ENCODE data around the gene GPR161. TPM values are rescaled to one million over a fixed set of nuclear protein-coding genes. Genes with fewer than 3 reads are reported as not detected.

Gene GPR161
- total and polyA plus RNA-seq, 12 donors = 0.93 to 3.3 (median 2.3) TPM

- no peak overlapping the region for H3K4me3 ChIP-seq
- peaks cover 0 to 25% (median 0%) of the 10 kb centered on the region in 9 donors for H3K36me3 ChIP-seq
- peaks cover 2 to 49% (median 22%) of the 10 kb centered on the region in 9 donors for H3K4me1 ChIP-seq
- no peaks in the 10 kb centered on the region for H3K9me3 ChIP-seq
- DNase-seq (no peak), ATAC-seq (no peak)
- whole genome bisulfite sequencing, 2 donors = 84 to 86% methylated on average over 2 of the region's 2 CpGs
- H3K27me3 ChIP-seq = no peaks in the 10 kb centered on the region
- intact Hi-C loops (cut with DNase I) = loop anchor here in 5 of 10 donors (5.0 to 10.0 kb wide), 6 partner anchors 36 to 372 kb away; partner anchors contain the start of genes DCAF6 (in 2 of the 5), MPC2 (in 2 of the 5) and MPZL1 (in 2 of the 5)
- H3K27ac ChIP-seq = peak overlapping the region in 4 of 10 donors; percentile 27 to 52 (median 35)
- TF ChIP-seq, protein P1, sequence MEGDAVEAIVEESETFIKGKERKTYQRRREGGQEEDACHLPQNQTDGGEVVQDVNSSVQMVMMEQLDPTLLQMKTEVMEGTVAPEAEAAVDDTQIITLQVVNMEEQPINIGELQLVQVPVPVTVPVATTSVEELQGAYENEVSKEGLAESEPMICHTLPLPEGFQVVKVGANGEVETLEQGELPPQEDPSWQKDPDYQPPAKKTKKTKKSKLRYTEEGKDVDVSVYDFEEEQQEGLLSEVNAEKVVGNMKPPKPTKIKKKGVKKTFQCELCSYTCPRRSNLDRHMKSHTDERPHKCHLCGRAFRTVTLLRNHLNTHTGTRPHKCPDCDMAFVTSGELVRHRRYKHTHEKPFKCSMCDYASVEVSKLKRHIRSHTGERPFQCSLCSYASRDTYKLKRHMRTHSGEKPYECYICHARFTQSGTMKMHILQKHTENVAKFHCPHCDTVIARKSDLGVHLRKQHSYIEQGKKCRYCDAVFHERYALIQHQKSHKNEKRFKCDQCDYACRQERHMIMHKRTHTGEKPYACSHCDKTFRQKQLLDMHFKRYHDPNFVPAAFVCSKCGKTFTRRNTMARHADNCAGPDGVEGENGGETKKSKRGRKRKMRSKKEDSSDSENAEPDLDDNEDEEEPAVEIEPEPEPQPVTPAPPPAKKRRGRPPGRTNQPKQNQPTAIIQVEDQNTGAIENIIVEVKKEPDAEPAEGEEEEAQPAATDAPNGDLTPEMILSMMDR (IDR thresholded peaks at IDR 0.05) = no peak
Measured at GRCh38 chr1:168086438-168086837, 50.3 kb downstream of the GPR161 start.

DNA sequence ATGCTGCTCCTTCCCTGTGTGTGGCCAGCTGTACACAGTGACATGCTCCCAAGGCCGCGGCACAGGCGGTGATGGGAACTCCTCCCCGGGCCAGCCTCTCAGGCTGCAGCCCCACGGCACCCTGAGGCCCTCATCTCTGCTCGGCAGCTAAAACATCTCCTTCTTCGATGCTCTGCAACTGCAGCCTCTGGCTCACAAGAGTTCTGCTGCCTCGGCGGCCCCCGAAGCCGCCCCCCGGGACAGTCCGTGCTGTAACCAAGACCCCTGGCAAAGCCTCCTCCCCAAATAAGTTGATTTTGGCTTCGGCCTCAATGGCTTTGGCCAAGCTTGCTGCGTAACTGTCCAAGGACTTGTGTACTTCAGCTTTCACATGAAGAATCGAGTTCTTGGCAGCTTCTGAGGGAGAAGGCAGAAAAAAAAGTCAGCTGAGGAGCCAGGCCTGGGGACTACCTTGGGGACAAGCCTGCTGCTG, 51.3 kb downstream of the GPR161 start:
- intact Hi-C loops (cut with DNase I) = loop anchor here in 5 of 10 donors (2.0 to 10.0 kb wide), 7 partner anchors 37 to 371 kb away; partner anchors contain the start of genes DCAF6 (in 2 of the 5), MPC2 (in 2 of the 5) and MPZL1 (in 2 of the 5)
- ATAC-seq (peak; percentile 43 to 75 (median 66)), DNase-seq (peak; percentile 59 to 73)
- WGBS, 2 donors = 64 to 65% methylated on average over 16 of the region's 16 CpGs
- Histone ChIP-seq H3K36me3 (peaks cover 0 to 24% (median 0%) of the 10 kb centered on the region in 9 donors), H3K27me3 (no peaks in the 10 kb centered on the region), H3K4me1 (peaks cover 2 to 58% (median 25%) of the 10 kb centered on the region in 9 donors), H3K4me3 (peak overlapping the region in 2 of 10 donors; percentile 21 to 25), H3K27ac (peak overlapping the region; percentile 14 to 67 (median 44)), H3K9me3 (no peaks in the 10 kb centered on the region)
- TF ChIP-seq, protein P1 (IDR thresholded peaks at IDR 0.05) = no peak

DNA sequence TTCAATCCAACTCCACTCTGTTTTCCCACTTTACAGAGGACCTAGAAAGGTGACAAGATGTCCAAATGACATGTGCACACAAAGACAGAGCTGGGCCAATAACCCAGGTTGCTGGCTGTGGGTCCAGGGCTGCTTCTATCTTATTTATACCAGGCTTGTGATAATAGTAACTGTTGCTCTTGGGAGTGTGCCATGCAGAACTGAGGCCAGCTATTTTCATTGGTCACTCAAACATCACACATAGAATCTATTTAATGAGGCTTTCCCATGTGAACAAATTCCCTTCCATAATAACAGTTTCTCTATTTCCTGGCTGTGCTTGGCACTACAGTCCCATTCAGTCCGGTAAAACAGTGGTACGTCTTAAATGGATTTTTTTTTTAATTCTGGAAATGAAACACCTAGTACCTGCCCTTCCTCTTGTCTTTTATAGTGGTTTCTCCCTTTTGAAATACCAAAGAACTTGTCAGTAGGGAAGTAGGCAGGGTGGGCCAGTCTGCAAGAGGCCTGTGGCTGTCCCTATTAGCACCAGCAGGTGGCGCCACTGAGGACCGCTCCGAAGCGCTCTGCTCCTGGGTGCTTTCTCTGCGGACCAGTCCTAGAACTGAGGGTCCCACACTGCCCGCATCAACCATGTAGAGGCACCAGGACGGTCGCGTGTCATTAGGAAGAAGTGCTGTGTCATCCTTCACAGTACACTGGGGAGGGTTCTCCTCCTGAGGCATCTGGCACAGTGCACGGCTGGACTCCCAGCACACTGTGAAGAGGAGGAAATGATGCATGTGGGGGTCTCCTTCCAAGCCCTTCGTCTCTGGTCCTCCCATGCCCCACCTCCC, 52.1 kb downstream of the GPR161 start:
- peak overlapping the region in 9 of 10 donors; percentile 27 to 67 (median 47) for H3K27ac ChIP-seq
- H3K4me3 ChIP-seq = peak overlapping the region in 3 of 10 donors; percentile 5 to 25 (median 21)
- WGBS, 2 donors = 38 to 46% methylated on average over 13 of the region's 13 CpGs
- ATAC-seq = peak; percentile 24 to 71 (median 56)
- intact Hi-C loops (cut with DNase I) = loop anchor here in 6 of 10 donors (2.0 to 10.0 kb wide), 11 partner anchors 38 to 370 kb away; partner anchors contain the start of genes DCAF6 (in 5 of the 6), MPC2 (in 5 of the 6) and MPZL1 (in 3 of the 6)
- TF ChIP-seq, protein P1 (IDR thresholded peaks at IDR 0.05) = peak; percentile 69 to 95 (median 84)
- H3K27me3 ChIP-seq = no peaks in the 10 kb centered on the region
- peak; percentile 39 to 73 for DNase-seq
- peaks cover 0 to 20% (median 0%) of the 10 kb centered on the region in 9 donors for H3K36me3 ChIP-seq
- H3K9me3 ChIP-seq = no peaks in the 10 kb centered on the region
- H3K4me1 ChIP-seq = peaks cover 2 to 66% (median 25%) of the 10 kb centered on the region in 9 donors

Measured in heart right ventricle (tissue), 16 donors.